SK-N-MC (cell line): ENCODE measurements around the gene HABP4.

ENCODE experiments used
- EZH2 ChIP-seq: fragments of 200-600 bp; sonication (generic); IDR thresholded peaks from one replicate; pipeline ENCODE4 v1.6.1; 2017; ENCODE audit warnings: antibody characterized with exemption
- POLR2AphosphoS5 ChIP-seq: IDR thresholded peaks from 2 replicates; pipeline ENCODE4 v1.6.1; 2012; ENCODE audit warnings: mild to moderate bottlenecking, low read depth, low read length, borderline replicate concordance

- no peak for TF ChIP-seq EZH2
- TF ChIP-seq POLR2AphosphoS5, result no peak
Measured at GRCh38 chr9:96495341-96495740, 45.4 kb downstream of the HABP4 start.
